Suprapubic skin (tissue), 4 donors: Measurements from ENCODE around the gene PLIN4.

Source experiments
- CTCF ChIP-seq, 2 donors: fragments of 200-600 bp in 1 of 2; fragments of 450-650 bp in 1 of 2; sonication (generic) in 1 of 2; IDR thresholded peaks; one replicate each; pipeline ENCODE4 v1.5.1; 2016 to 2019; ENCODE audit warnings: antibody characterized with exemption in 2 of 2, mild to moderate bottlenecking in 1 of 2, moderate library complexity in 1 of 2
- EP300 ChIP-seq: sonication (generic); formaldehyde crosslinking; IDR thresholded peaks from one replicate; pipeline ENCODE4 v1.6.1; 2017; ENCODE audit warnings: antibody characterized with exemption
- POLR2A ChIP-seq, 2 donors: fragments of 450-650 bp; IDR thresholded peaks; one replicate each; pipeline ENCODE4 v1.6.1; 2017; ENCODE audit warnings: antibody characterized with exemption in 2 of 2, mild to moderate bottlenecking in 2 of 2, moderate library complexity in 2 of 2
- POLR2AphosphoS5 ChIP-seq, 3 donors: sonication (generic); formaldehyde crosslinking; IDR thresholded peaks; one replicate each; pipeline ENCODE4 v1.6.1; 2017; ENCODE audit warnings: antibody characterized with exemption in 3 of 3

DNA sequence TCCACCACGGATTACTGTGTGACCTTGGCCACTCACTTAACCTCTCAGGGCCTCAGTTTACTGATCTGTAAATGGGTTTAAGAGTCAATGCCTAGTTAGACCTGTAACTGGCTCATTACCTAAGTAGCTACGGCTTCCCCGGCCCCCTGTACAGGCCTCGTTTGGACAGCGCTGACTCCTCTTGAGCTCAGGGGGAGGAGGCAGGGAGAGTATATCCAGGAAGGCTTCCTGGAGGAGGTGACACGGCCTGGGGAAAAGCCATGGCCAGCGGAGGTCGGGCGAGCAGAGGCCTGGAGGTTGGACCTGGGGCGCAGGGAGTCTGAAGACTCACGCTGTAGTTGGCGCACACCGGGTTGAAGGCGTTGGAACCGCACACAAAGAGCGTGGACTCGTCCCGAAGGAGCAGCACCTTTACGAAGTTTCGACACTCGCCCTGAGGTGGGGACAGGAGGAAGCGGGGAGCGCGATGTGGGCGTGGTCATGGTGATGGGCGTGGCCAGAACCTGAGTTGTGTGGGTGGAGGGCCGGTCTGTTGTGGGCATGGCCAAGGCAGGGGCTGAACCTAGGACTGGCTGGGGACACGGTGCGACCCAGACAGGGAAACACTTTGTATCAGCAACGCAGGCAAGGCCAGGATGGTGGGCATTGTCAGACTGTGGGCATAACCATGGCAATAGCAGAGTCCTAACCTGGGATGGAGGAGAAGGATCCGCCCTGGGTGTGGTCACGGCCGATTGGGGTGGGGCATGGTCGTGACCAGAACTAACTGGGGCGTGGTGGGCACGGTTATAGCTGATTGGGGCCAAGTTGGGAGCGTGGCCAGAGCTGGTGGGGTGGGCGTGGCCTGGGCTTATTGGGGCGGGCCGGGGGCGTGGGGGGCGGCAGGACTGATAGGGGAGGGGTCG lies 37.6 kb upstream of the PLIN4 start:
- TF ChIP-seq CTCF (IDR thresholded peaks at IDR 0.05) (no peak), POLR2AphosphoS5 (IDR thresholded peaks at IDR 0.05) (no peak), POLR2A (IDR thresholded peaks at IDR 0.05) (no peak), EP300 (no peak)
